Lung (tissue), 12 donors: Measurements from ENCODE around the gene S1PR3. TPM values are rescaled to one million over a fixed set of nuclear protein-coding genes. Genes with fewer than 3 reads are reported as not detected.

ENCODE experiments used
- ATAC-seq: fragments of 200-7000 bp; cut with Tn5 transposase; one replicate; pipeline ENCODE4 v1.9.1; 2020; ENCODE audit warnings: moderate number of reproducible peaks; ENCODE audit not compliant: insufficient read depth, low FRiP score
- DNase-seq, 3 donors: peaks; one replicate each; pipeline ENCODE4 v3.0.0-alpha.2; 2013 to 2017
- H3K27ac ChIP-seq, 2 donors: one replicate each; pipeline ENCODE4 v1.5.1; 2013; ENCODE audit warnings: mild to moderate bottlenecking in 2 of 2, moderate library complexity in 2 of 2, control low read depth in 1 of 2, inconsistent platforms in 1 of 2, low read depth in 1 of 2, low read length in 1 of 2
- H3K27me3 ChIP-seq, 3 donors: one replicate each; pipeline ENCODE4 v1.5.1; 2013; ENCODE audit warnings: low read length in 2 of 3; ENCODE audit not compliant: control insufficient read depth in 3 of 3, insufficient read depth in 3 of 3
- H3K36me3 ChIP-seq, 4 donors: one replicate each; pipeline ENCODE4 v1.5.1; 2013; ENCODE audit warnings: low read length in 4 of 4, mild to moderate bottlenecking in 1 of 4, moderate library complexity in 1 of 4; ENCODE audit not compliant: control insufficient read depth in 4 of 4, insufficient read depth in 4 of 4
- H3K4me1 ChIP-seq, 5 donors: one replicate each; pipeline ENCODE4 v1.5.1; 2013; ENCODE audit warnings: low read length in 5 of 5, mild to moderate bottlenecking in 2 of 5, moderate library complexity in 1 of 5; ENCODE audit not compliant: control insufficient read depth in 5 of 5, insufficient read depth in 5 of 5
- H3K4me3 ChIP-seq: one replicate; pipeline ENCODE4 v1.5.1; 2013; ENCODE audit warnings: mild to moderate bottlenecking, control low read depth, moderate library complexity
- H3K9ac ChIP-seq, 2 donors: one replicate each; pipeline ENCODE4 v1.5.1; 2013; ENCODE audit warnings: low read length in 2 of 2, control low read depth in 1 of 2; ENCODE audit not compliant: insufficient read depth in 1 of 2
- H3K9me3 ChIP-seq, 4 donors: one replicate each; pipeline ENCODE4 v1.5.1; 2013; ENCODE audit warnings: low read length in 3 of 4, mild to moderate bottlenecking in 1 of 4, moderate library complexity in 1 of 4; ENCODE audit not compliant: control insufficient read depth in 4 of 4, insufficient read depth in 3 of 4
- WGBS, 2 donors: extraction: QIAGEN DNeasy Blood & Tissue Kit; methylation state at CpG; one replicate each; pipeline ENCODE4 v1.1.7; 2013; 5-methylcytosine and 5-hydroxymethylcytosine counted together
- polyA plus RNA-seq, 2 donors: library from polyadenylated mRNA; stranded (reverse); fragments of 200-250 nt; gene quantifications; one replicate each; pipeline ENCODE4 v1.2.1, GENCODE V29; 2013
- total RNA-seq, 2 donors: library from RNA; depleted of rRNA in 1 of 2; stranded (reverse); fragments of >200 nt in 1 of 2; gene quantifications; one replicate each; pipeline ENCODE4 v1.2.1, GENCODE V29; 2014 to 2021
- TF ChIP-seq, protein P1 (sequence below): IDR thresholded peaks from 2 replicates; pipeline ENCODE4 v1.5.1; 2012; ENCODE audit warnings: mild to moderate bottlenecking; ENCODE audit errors: control extremely low read depth, extremely low read depth
- donor health status: control.
- donor health status: control.
- donor health status: Bipolar disorder and iron deficiency.
- donor health status: healthy.
- donor health status: DM: yes; HTN: yes; CAD: no.

Gene S1PR3
- total and polyA plus RNA-seq, 4 donors: 2.8 to 38.7 (median 14.3) TPM

DNA sequence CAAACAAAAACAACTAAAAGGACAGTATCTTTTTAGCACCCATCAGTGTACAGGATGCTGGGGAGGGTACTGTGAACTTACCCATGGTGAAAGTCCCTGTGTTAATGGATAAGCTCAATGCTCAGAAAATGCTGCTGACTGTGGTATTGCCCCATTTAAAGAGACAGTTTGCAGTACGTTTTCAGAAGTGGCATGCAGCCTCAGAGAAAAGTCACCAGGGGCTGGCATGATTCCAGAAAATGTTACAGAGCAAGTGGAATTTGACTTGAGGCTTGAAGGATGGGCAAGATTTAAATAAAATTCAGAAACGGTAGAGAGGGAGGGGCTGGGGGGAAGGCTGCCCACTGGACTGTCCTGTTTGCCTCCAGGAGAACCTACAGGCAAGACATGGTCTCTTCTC is 7.2 kb downstream of the S1PR3 start:
- WGBS, 2 donors: 14 to 15% methylated on average over 2 of the region's 2 CpGs

DNA sequence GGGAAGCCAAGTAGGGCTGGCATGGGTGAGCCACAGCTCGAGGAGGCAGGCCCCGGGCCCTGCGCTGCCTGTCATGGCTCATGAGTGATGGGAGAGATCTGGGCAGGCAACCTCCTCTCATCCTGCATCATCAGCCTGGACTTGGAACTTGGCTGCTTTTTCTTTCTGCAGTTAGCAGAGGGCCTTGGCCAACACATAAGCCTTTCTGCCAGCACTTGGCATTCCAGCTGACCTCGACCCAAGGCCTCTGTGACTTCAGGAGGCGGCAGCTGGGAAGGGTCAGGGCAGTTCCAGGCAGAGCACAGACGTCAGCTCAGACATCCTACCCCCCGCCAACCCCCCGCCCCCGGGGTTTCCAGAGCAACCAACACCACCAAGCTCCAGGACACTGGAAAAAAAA is 7.6 kb downstream of the S1PR3 start:
- no peaks in the 10 kb centered on the region for H3K27me3 ChIP-seq
- H3K36me3 ChIP-seq: peaks cover 0 to 58% (median 28%) of the 10 kb centered on the region in 4 donors
- no peak overlapping the region for H3K4me3 ChIP-seq
- no peaks in the 10 kb centered on the region for H3K9me3 ChIP-seq
- ATAC-seq: peak; percentile 36
- peak overlapping the region in 1 of 2 donors; percentile 29 for H3K9ac ChIP-seq
- TF ChIP-seq, protein P1, sequence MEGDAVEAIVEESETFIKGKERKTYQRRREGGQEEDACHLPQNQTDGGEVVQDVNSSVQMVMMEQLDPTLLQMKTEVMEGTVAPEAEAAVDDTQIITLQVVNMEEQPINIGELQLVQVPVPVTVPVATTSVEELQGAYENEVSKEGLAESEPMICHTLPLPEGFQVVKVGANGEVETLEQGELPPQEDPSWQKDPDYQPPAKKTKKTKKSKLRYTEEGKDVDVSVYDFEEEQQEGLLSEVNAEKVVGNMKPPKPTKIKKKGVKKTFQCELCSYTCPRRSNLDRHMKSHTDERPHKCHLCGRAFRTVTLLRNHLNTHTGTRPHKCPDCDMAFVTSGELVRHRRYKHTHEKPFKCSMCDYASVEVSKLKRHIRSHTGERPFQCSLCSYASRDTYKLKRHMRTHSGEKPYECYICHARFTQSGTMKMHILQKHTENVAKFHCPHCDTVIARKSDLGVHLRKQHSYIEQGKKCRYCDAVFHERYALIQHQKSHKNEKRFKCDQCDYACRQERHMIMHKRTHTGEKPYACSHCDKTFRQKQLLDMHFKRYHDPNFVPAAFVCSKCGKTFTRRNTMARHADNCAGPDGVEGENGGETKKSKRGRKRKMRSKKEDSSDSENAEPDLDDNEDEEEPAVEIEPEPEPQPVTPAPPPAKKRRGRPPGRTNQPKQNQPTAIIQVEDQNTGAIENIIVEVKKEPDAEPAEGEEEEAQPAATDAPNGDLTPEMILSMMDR: no peak
- WGBS, 2 donors: 64 to 79% methylated on average over 9 of the region's 9 CpGs
- H3K27ac ChIP-seq: no peak overlapping the region
- peaks cover 2 to 75% (median 29%) of the 10 kb centered on the region in 5 donors for H3K4me1 ChIP-seq
- DNase-seq: peak; percentile 66 to 76 (median 74)

More for the DNA sequence above, 7.2 kb downstream of the S1PR3 start:
- Histone ChIP-seq H3K27me3 (no peaks in the 10 kb centered on the region), H3K9ac (no peak overlapping the region), H3K4me3 (no peak overlapping the region), H3K9me3 (no peaks in the 10 kb centered on the region), H3K27ac (peak overlapping the region in 1 of 2 donors; percentile 42), H3K4me1 (peaks cover 2 to 79% (median 29%) of the 10 kb centered on the region in 5 donors), H3K36me3 (peaks cover 0 to 54% (median 26%) of the 10 kb centered on the region in 4 donors)
- TF ChIP-seq, protein P1: no peak
- DNase-seq: peak in 2 of 3 donors; percentile 52 to 64
- ATAC-seq: no peak

DNA sequence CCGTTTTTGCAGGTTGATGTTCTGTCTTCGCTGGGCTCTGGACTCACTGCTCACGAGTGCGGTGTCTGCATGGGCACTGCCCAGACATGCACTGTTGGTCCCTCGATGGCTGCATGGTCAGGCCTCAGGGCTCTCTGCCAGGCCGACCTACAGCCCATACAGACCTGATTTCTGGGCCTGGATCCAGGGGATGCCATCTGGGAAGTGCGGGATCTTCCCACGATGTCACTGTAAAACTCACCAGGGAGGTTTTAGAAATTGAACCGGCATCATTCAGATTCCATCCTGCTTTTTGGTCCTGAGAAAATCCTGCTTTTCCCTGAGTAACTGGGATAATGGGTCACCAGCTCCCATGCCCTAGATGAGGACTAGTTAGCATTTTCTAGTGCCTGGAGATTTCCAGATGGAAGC is 9.1 kb downstream of the S1PR3 start:
- Histone ChIP-seq H3K9ac (no peak overlapping the region), H3K27me3 (no peaks in the 10 kb centered on the region), H3K36me3 (peaks cover 0 to 69% (median 32%) of the 10 kb centered on the region in 4 donors), H3K27ac (peak overlapping the region in 1 of 2 donors; percentile 10), H3K4me1 (peaks cover 2 to 62% (median 28%) of the 10 kb centered on the region in 5 donors), H3K4me3 (no peak overlapping the region), H3K9me3 (no peaks in the 10 kb centered on the region)
- 85 to 90% methylated on average over 9 of the region's 9 CpGs for WGBS, 2 donors
- ATAC-seq (no peak), DNase-seq (no peak)
- TF ChIP-seq, protein P1: no peak
